Loucy (cell line): Measurements from ENCODE around the gene WEE1.

Experiments used
- H2AFZ ChIP-seq: fragments of 200-600 bp; sonication (generic); 2 replicates; pipeline ENCODE4 v1.6.0; 2016; ENCODE audit warnings: antibody characterized with exemption, mild to moderate bottlenecking, low read length, moderate library complexity
- H3F3A ChIP-seq: fragments of 200-600 bp; 2 replicates; pipeline ENCODE4 v1.6.0; 2016; ENCODE audit warnings: antibody characterized with exemption, low read depth, mild to moderate bottlenecking
- H3K27me3 ChIP-seq: fragments of 200-600 bp; sonication (generic); 2 replicates; pipeline ENCODE4 v1.6.1; 2014; ENCODE audit warnings: low read length, mild to moderate bottlenecking; ENCODE audit not compliant: insufficient read depth, poor library complexity, severe bottlenecking
- H3K36me3 ChIP-seq: fragments of 200-600 bp; sonication (generic); 2 replicates; pipeline ENCODE4 v1.6.1; 2016; ENCODE audit warnings: low read length; ENCODE audit not compliant: insufficient read depth
- H3K4me1 ChIP-seq: fragments of 200-600 bp; sonication (generic); 2 replicates; pipeline ENCODE4 v1.5.1; 2014; ENCODE audit warnings: low read length, mild to moderate bottlenecking; ENCODE audit not compliant: insufficient read depth, poor library complexity, severe bottlenecking
- H3K4me2 ChIP-seq: fragments of 200-600 bp; sonication (generic); 2 replicates; pipeline ENCODE4 v1.6.0; 2014; ENCODE audit warnings: antibody characterized with exemption, low read length, low read depth, mild to moderate bottlenecking; ENCODE audit not compliant: poor library complexity, severe bottlenecking
- H3K4me3 ChIP-seq: fragments of 200-600 bp; sonication (generic); 2 replicates; pipeline ENCODE4 v1.5.1; 2014; ENCODE audit warnings: low read length, mild to moderate bottlenecking, mixed read lengths; ENCODE audit not compliant: poor library complexity, severe bottlenecking
- H3K79me2 ChIP-seq: fragments of 200-600 bp; sonication (generic); 2 replicates; pipeline ENCODE4 v1.6.1; 2014; ENCODE audit warnings: low read length; ENCODE audit not compliant: insufficient read depth
- H3K9ac ChIP-seq: fragments of 200-600 bp; sonication (generic); 2 replicates; pipeline ENCODE4 v1.6.0; 2014; ENCODE audit warnings: mild to moderate bottlenecking, low read depth, low read length, moderate library complexity; ENCODE audit not compliant: poor library complexity, severe bottlenecking
- H3K9me2 ChIP-seq: fragments of 200-600 bp; sonication (generic); replicated peaks from 2 replicates; pipeline ENCODE4 v1.6.1; 2016; ENCODE audit warnings: low read depth, low read length, mixed read lengths
- H3K9me3 ChIP-seq: fragments of 200-600 bp; sonication (generic); 2 replicates; pipeline ENCODE4 v1.6.1; 2014; ENCODE audit warnings: mild to moderate bottlenecking, antibody characterized with exemption, low read length, low read depth; ENCODE audit not compliant: insufficient read depth
- H4K20me1 ChIP-seq: fragments of 200-600 bp; sonication (generic); 2 replicates; pipeline ENCODE4 v1.6.0; 2014; ENCODE audit warnings: antibody characterized with exemption, low read length, mild to moderate bottlenecking; ENCODE audit not compliant: insufficient read depth, poor library complexity, severe bottlenecking
- CTCF ChIP-seq: fragments of 200-600 bp; sonication (generic); conservative IDR thresholded peaks from 2 replicates; pipeline ENCODE4 v1.5.1; 2014; ENCODE audit warnings: mild to moderate bottlenecking, antibody characterized with exemption, low read length
- EZH2phosphoT487 ChIP-seq: fragments of 200-600 bp; IDR thresholded peaks from 2 replicates; pipeline ENCODE4 v1.6.1; 2018; ENCODE audit warnings: antibody characterized with exemption, mild to moderate bottlenecking, moderate library complexity, borderline replicate concordance

Gene WEE1

GRCh38 chr11:9573052-9573774 lies at the start of gene WEE1:
TSS of gene WEE1 (plus strand) at chr11:9573670. CDS start at chr11:9573934, 264 bp downstream.
- no peaks in the 10 kb centered on the region for H3F3A ChIP-seq
- H3K9me2 ChIP-seq = no peaks in the 10 kb centered on the region
- H3K4me1 ChIP-seq = peaks cover 32% of the 10 kb centered on the region
- H2AFZ ChIP-seq = peak within 1 kb of the TSS; percentile 96
- no peaks in the 10 kb centered on the region for H3K9me3 ChIP-seq
- H4K20me1 ChIP-seq = peaks cover 38% of the 10 kb centered on the region
- H3K79me2 ChIP-seq = peaks cover 53% of the 10 kb centered on the region
- peak within 1 kb of the TSS; percentile 99 for H3K4me3 ChIP-seq
- H3K36me3 ChIP-seq = peaks cover 22% of the 10 kb centered on the region
- peak within 1 kb of the TSS; percentile 94 for H3K4me2 ChIP-seq
- peak within 1 kb of the TSS; percentile 93 for H3K9ac ChIP-seq
- H3K27me3 ChIP-seq = no peaks in the 10 kb centered on the region
- TF ChIP-seq EZH2phosphoT487 = no peak
- no peak for TF ChIP-seq CTCF

- no peaks in the 10 kb centered on the region for H3K27me3 ChIP-seq
- H3K4me3 ChIP-seq = no peak overlapping the region
- no peak for TF ChIP-seq CTCF
- no peak for TF ChIP-seq EZH2phosphoT487
- no peaks in the 10 kb centered on the region for H3K79me2 ChIP-seq
- no peak overlapping the region for H3K4me2 ChIP-seq
- H3K9ac ChIP-seq = no peak overlapping the region
- no peaks in the 10 kb centered on the region for H3F3A ChIP-seq
- H3K9me3 ChIP-seq = no peaks in the 10 kb centered on the region
- no peaks in the 10 kb centered on the region for H3K9me2 ChIP-seq
- peaks cover 17% of the 10 kb centered on the region; the same call in 1 of the 2 replicates for H3K36me3 ChIP-seq
- no peak overlapping the region for H2AFZ ChIP-seq
- no peaks in the 10 kb centered on the region for H4K20me1 ChIP-seq
- H3K4me1 ChIP-seq = no peaks in the 10 kb centered on the region
Measured at GRCh38 chr11:9524001-9524400, 49.5 kb upstream of the WEE1 start.

- no peak overlapping the region for H3K4me2 ChIP-seq
- H3K27me3 ChIP-seq = no peaks in the 10 kb centered on the region
- H3K4me1 ChIP-seq = no peaks in the 10 kb centered on the region
- H3K79me2 ChIP-seq = no peaks in the 10 kb centered on the region
- no peaks in the 10 kb centered on the region for H3K9me2 ChIP-seq
- H3K36me3 ChIP-seq = peaks cover 17% of the 10 kb centered on the region; the same call in 1 of the 2 replicates
- no peak overlapping the region for H2AFZ ChIP-seq
- no peaks in the 10 kb centered on the region for H3K9me3 ChIP-seq
- no peak for TF ChIP-seq CTCF
- TF ChIP-seq EZH2phosphoT487 = no peak
- no peaks in the 10 kb centered on the region for H3F3A ChIP-seq
- H3K4me3 ChIP-seq = no peak overlapping the region
- H3K9ac ChIP-seq = no peak overlapping the region
- no peaks in the 10 kb centered on the region for H4K20me1 ChIP-seq
Measured at GRCh38 chr11:9525116-9525515, 48.4 kb upstream of the WEE1 start.
